HL-60 (cell line): ENCODE data around the gene DDR2.

Experiments
- GABPA ChIP-seq: IDR thresholded peaks from 2 replicates; pipeline ENCODE4 v1.6.1; 2012; ENCODE audit warnings: low read depth
- POLR2AphosphoS5 ChIP-seq: IDR thresholded peaks from 2 replicates; pipeline ENCODE4 v1.6.1; 2012; ENCODE audit warnings: low read depth
- SPI1 ChIP-seq: IDR thresholded peaks from 2 replicates; pipeline ENCODE4 v1.6.1; 2012; ENCODE audit warnings: low read depth, mild to moderate bottlenecking, borderline replicate concordance
- TF ChIP-seq, protein P1 (sequence below): IDR thresholded peaks from one replicate; pipeline ENCODE4 v1.5.1; 2011; ENCODE audit warnings: low read length, control low read depth, inconsistent platforms; ENCODE audit not compliant: insufficient read depth
- TF ChIP-seq, protein P2 (sequence below): IDR thresholded peaks from 2 replicates; pipeline ENCODE4 v1.6.1; 2012; ENCODE audit warnings: low read depth; ENCODE audit not compliant: insufficient replicate concordance

DNA sequence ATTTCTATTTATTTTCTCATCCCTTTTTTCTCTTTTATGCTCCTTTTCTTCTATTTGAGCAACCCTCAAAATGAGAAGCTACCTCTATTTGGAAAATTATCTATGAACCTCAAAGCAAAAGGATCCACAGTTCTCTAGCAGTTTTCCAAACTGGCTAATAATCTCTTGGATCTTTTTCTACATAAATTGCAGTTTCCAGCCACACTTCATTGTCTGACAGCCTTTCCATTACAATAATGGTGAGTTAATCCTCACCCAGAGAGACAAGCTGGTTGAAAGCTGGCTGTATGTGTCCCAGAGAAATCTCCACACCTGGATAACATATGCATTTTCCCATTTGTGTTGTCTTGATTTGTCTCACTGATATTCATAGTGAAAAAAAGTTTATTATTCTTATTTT, 141.7 kb downstream of the DDR2 start:
- TF ChIP-seq, protein P1, sequence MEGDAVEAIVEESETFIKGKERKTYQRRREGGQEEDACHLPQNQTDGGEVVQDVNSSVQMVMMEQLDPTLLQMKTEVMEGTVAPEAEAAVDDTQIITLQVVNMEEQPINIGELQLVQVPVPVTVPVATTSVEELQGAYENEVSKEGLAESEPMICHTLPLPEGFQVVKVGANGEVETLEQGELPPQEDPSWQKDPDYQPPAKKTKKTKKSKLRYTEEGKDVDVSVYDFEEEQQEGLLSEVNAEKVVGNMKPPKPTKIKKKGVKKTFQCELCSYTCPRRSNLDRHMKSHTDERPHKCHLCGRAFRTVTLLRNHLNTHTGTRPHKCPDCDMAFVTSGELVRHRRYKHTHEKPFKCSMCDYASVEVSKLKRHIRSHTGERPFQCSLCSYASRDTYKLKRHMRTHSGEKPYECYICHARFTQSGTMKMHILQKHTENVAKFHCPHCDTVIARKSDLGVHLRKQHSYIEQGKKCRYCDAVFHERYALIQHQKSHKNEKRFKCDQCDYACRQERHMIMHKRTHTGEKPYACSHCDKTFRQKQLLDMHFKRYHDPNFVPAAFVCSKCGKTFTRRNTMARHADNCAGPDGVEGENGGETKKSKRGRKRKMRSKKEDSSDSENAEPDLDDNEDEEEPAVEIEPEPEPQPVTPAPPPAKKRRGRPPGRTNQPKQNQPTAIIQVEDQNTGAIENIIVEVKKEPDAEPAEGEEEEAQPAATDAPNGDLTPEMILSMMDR: no peak
- TF ChIP-seq POLR2AphosphoS5: no peak
- TF ChIP-seq, protein P2, sequence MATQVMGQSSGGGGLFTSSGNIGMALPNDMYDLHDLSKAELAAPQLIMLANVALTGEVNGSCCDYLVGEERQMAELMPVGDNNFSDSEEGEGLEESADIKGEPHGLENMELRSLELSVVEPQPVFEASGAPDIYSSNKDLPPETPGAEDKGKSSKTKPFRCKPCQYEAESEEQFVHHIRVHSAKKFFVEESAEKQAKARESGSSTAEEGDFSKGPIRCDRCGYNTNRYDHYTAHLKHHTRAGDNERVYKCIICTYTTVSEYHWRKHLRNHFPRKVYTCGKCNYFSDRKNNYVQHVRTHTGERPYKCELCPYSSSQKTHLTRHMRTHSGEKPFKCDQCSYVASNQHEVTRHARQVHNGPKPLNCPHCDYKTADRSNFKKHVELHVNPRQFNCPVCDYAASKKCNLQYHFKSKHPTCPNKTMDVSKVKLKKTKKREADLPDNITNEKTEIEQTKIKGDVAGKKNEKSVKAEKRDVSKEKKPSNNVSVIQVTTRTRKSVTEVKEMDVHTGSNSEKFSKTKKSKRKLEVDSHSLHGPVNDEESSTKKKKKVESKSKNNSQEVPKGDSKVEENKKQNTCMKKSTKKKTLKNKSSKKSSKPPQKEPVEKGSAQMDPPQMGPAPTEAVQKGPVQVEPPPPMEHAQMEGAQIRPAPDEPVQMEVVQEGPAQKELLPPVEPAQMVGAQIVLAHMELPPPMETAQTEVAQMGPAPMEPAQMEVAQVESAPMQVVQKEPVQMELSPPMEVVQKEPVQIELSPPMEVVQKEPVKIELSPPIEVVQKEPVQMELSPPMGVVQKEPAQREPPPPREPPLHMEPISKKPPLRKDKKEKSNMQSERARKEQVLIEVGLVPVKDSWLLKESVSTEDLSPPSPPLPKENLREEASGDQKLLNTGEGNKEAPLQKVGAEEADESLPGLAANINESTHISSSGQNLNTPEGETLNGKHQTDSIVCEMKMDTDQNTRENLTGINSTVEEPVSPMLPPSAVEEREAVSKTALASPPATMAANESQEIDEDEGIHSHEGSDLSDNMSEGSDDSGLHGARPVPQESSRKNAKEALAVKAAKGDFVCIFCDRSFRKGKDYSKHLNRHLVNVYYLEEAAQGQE: no peak
- TF ChIP-seq GABPA: no peak
- TF ChIP-seq SPI1: no peak
